Tibial nerve (tissue), 4 donors: ENCODE results near the gene NDUFA11.
"Not testable (repeated sequence)": the region's sequence is repeated elsewhere in the genome, so short reads cannot be mapped to it uniquely, and the experiment has no call there.

Source experiments
- CTCF ChIP-seq, 5 experiments: fragments of 200-600 bp in 3 of 5; fragments of 450-650 bp in 2 of 5; sonication (generic) in 3 of 5; IDR thresholded peaks; one replicate each; pipeline ENCODE4 v1.5.1; 2016 to 2019; ENCODE audit warnings: antibody characterized with exemption in 5 of 5, mild to moderate bottlenecking in 3 of 5, moderate library complexity in 2 of 5
- EP300 ChIP-seq, 2 donors: sonication (generic); formaldehyde crosslinking; IDR thresholded peaks; one replicate each; pipeline ENCODE4 v1.6.1; 2017; ENCODE audit warnings: antibody characterized with exemption in 2 of 2, mild to moderate bottlenecking in 1 of 2
- POLR2A ChIP-seq, 2 donors: fragments of 450-650 bp; IDR thresholded peaks; one replicate each; pipeline ENCODE4 v1.6.1; 2017; ENCODE audit warnings: antibody characterized with exemption in 2 of 2, mild to moderate bottlenecking in 2 of 2, moderate library complexity in 2 of 2

DNA sequence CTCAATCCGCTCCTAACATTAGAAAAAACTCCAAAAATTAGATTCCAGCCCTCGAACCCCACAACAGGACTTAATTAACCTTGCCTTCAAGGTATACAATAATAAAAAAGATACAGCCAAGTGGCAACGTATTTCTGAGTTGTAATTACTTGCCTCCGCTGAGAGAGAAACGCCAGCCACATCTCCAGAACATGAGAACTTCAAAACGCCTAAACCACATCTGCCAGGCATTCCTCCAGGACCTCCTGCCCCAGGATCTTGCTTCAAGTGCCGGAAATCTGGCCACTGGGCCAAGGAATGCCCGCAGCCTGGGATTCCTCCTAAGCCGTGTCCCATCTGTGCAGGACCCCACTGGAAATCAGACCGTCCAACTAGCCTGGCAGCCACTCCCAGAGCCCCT is 49.5 kb downstream of the NDUFA11 start:
- TF ChIP-seq CTCF, EP300, POLR2A (IDR thresholded peaks at IDR 0.05): not testable (repeated sequence)
